ENCODE measurements around the gene MINDY4.

- no peak for TF ChIP-seq CTCF (IDR thresholded peaks at IDR 0.05; ENCODE audit: insufficient read depth, low read length)
- TF ChIP-seq POLR2AphosphoS5 (IDR thresholded peaks at IDR 0.05; ENCODE audit: low read depth): no peak
Observed at GRCh38 chr7:30782690-30783089, 11.5 kb downstream of the MINDY4 start.

Data from HL-60 (cell line).